HepG2 (cell line): ENCODE data around the gene TCF7L2. TPM values are rescaled to one million over a fixed set of nuclear protein-coding genes. Genes with fewer than 3 reads are reported as not detected.

ENCODE experiments used
- ATAC-seq: fragments of 200-7000 bp; cut with Tn5 transposase; 3 replicates; pipeline ENCODE4 v1.9.1; 2020; ENCODE audit warnings: mild to moderate bottlenecking, moderate library complexity
- BruUV-seq: library from RNA; stranded (reverse); fragments of 400-500 nt; replicated peaks from 2 replicates; lab custom pipeline; 2021; lab: Mats Ljungman, UMichigan
- CTCF ChIA-PET: fragments of 300-600 bp; formaldehyde crosslinking; extraction: SDS; loops from one replicate; lab custom pipeline; 2021; ENCODE audit warnings: low total read pairs, inconsistent platforms, low intra/inter-chr PET ratio; lab: Yijun Ruan, JAX
- POLR2A ChIA-PET: fragments of 350-600 bp; sonication (Branson Sonifier 250); formaldehyde crosslinking; loops from one replicate; lab custom pipeline; 2020; ENCODE audit warnings: antibody characterized with exemption, inconsistent platforms; lab: Yijun Ruan, JAX
- DNase-seq: peaks from one replicate; pipeline ENCODE4 v3.0.0-alpha.2; 2015; ENCODE audit warnings: low spot score
- FAIRE-seq: peaks from 3 replicates; lab custom pipeline; 2011; peaks lifted over from hg19 to GRCh38; lab: Jason Lieb, UNC
- H2AFZ ChIP-seq: one replicate; pipeline ENCODE4 v1.6.1; 2011; ENCODE audit warnings: low read length, inconsistent platforms
- H3K27ac ChIP-seq: fragments of 300-600 bp; 3 replicates; pipeline ENCODE4 v1.8.0; 2011; ENCODE audit warnings: mixed run types, mild to moderate bottlenecking, mixed read lengths, low read length, inconsistent platforms; ENCODE audit not compliant: insufficient read depth; ENCODE audit errors: extremely low read length
- H3K27me3 ChIP-seq, 2 experiments: fragments of 200-600 bp in 1 of 2; 2 replicates in 1 of 2; 3 replicates in 1 of 2; pipeline versions ENCODE4 v1.6.0 to v1.8.0; 2011; ENCODE audit warnings: low read length in 2 of 2, mild to moderate bottlenecking in 2 of 2, moderate library complexity in 2 of 2, inconsistent platforms in 1 of 2; ENCODE audit not compliant: insufficient read depth in 2 of 2, control insufficient read depth in 1 of 2
- H3K36me3 ChIP-seq, 2 experiments: fragments of 200-600 bp in 1 of 2; replicated peaks in 1 of 2; 2 replicates in 1 of 2; 3 replicates in 1 of 2; pipeline versions ENCODE4 v1.5.1 to v1.8.0; 2011; ENCODE audit warnings: low read length in 2 of 2, inconsistent platforms in 1 of 2; ENCODE audit not compliant: insufficient read depth in 2 of 2, control insufficient read depth in 1 of 2
- H3K4me1 ChIP-seq: 2 replicates; pipeline ENCODE4 v1.5.1; 2012; ENCODE audit warnings: low read length, inconsistent platforms; ENCODE audit not compliant: insufficient read depth
- H3K4me2 ChIP-seq: 2 replicates; pipeline ENCODE4 v1.6.0; 2011; ENCODE audit warnings: low read depth, low read length, inconsistent platforms
- H3K4me3 ChIP-seq, 3 experiments: fragments of 200-600 bp in 1 of 3; sonication (generic), shearing (Covaris generic) in 1 of 3; replicated peaks in 1 of 3; 2 replicates each; pipeline ENCODE4 v1.5.1; 2011 to 2016; ENCODE audit warnings: low read length in 3 of 3, inconsistent platforms in 2 of 3, low read depth in 2 of 3, mild to moderate bottlenecking in 2 of 3, control low read depth in 1 of 3, mixed read lengths in 1 of 3; ENCODE audit not compliant: insufficient read depth in 1 of 3
- H3K79me2 ChIP-seq: one replicate; pipeline ENCODE4 v1.6.1; 2011; ENCODE audit warnings: low read length, inconsistent platforms; ENCODE audit not compliant: insufficient read depth
- H3K9ac ChIP-seq: 2 replicates; pipeline ENCODE4 v1.6.0; 2011; ENCODE audit warnings: mild to moderate bottlenecking, low read depth, low read length, inconsistent platforms; ENCODE audit not compliant: insufficient read depth
- H3K9me3 ChIP-seq: 2 replicates; pipeline ENCODE4 v1.5.1; 2012; ENCODE audit warnings: mild to moderate bottlenecking, low read length
- H4K20me1 ChIP-seq: 2 replicates; pipeline ENCODE4 v1.6.0; 2011; ENCODE audit warnings: inconsistent platforms, mild to moderate bottlenecking, low read length, moderate library complexity; ENCODE audit not compliant: insufficient read depth
- ARNT ChIP-seq: fragments of 450-650 bp; IDR thresholded peaks from 2 replicates; pipeline ENCODE4 v1.6.1; 2017
- NFYB ChIP-seq: sonication (generic); formaldehyde crosslinking; IDR thresholded peaks from 2 replicates; pipeline ENCODE4 v1.4.0; 2020; ENCODE audit warnings: missing genetic modification reagents
- RBM22 ChIP-seq: fragments of 200-400 bp; formaldehyde crosslinking; optimal IDR thresholded peaks from 2 replicates; pipeline ENCODE3; 2017; ENCODE audit warnings: mild to moderate bottlenecking, low read length, moderate library complexity
- WGBS: methylation state at CpG from one replicate; pipeline ENCODE4 v1.1.6; 2017; ENCODE audit warnings: low lambda C conversion rate; 5-methylcytosine and 5-hydroxymethylcytosine counted together
- in situ Hi-C: cut with HindIII; loops from 2 replicates; pipeline ENCODE4 v1.10.0; 2017; ENCODE audit warnings: low pct_unique_long_range_greater_than_20kb; ENCODE audit not compliant: extremely low pct_ligation_motif_present
- intact Hi-C: fragments of 100-400 bp; cut with micrococcal nuclease; formaldehyde crosslinking; loops from one replicate; pipeline ENCODE4 v1.10.0; 2022; ENCODE audit not compliant: unreplicated experiment
- polyA plus RNA-seq, 8 experiments: library from polyadenylated mRNA; depleted of rRNA in 3 of 8; stranded (reverse) in 7 of 8; unstranded in 1 of 8; fragments of >200 nt; fragmentation: Illumina TruSeq in 4 of 8; extraction: Trizol in 4 of 8; gene quantifications; 2 replicates each; pipeline versions ENCODE4 v1.2.1 to v1.2.3, GENCODE V29; 2011 to 2016; ENCODE audit warnings: low read depth in 4 of 8, missing spikeins in 1 of 8, mixed read lengths in 1 of 8; ENCODE audit not compliant: insufficient read depth in 1 of 8
- total RNA-seq, 5 experiments: library from RNA; depleted of rRNA; stranded (reverse); fragments of >200 nt; fragmentation: Illumina TruSeq; extraction: Trizol; gene quantifications; 2 replicates each; pipeline ENCODE4 v1.2.3, GENCODE V29; 2016; ENCODE audit warnings: low read depth in 1 of 5
- TF ChIP-seq, protein P1 (sequence below): sonication (generic); formaldehyde crosslinking; IDR thresholded peaks from 2 replicates; pipeline ENCODE4 v1.4.0; 2020; ENCODE audit warnings: missing genetic modification reagents

Gene TCF7L2
- total and polyA plus RNA-seq, 2 of the 13 experiments (the other 11 are each of a cell fraction or from before 2014, with no cell fraction given), result 3.9 to 13.7 TPM

DNA sequence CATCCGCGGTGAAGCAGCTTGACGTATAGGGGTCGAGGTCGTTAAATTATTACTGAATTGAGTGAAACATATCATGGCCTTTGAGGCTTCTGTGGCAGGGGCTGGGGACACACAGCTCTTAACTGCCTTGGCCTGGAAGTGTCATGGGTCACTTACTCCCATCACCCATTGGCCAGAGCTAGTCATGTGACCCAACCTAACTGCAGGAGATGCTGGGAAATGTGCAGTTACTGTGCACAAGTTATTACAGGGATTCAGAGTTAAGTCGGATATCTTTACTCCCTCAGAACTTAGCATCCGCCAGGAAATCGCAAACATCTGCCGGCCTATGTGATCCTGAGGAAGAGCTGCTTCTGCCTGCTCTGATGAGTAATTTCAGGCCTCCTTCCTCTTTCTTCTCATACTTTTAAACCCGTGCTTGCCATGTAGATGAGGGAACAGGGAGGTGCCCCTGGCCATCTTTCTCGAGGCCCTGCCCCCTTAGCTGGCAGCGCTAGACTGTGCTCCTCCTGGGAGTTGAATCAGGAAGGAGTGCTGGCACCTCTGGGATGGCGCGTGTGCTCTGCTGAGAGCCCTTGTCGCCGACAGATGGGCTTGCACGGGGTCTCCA lies 203.6 kb downstream of the TCF7L2 start:
- TF ChIP-seq NFYB, result 0 out of 2 replicates have a peak, but pooled peaks have one; percentile 27
- TF ChIP-seq ARNT, result no peak
- TF ChIP-seq, all 625 proteins: peak for 1
- Histone ChIP-seq H3K27ac (no peak overlapping the region), H3K4me1 (no peaks in the 10 kb centered on the region), H4K20me1 (no peaks in the 10 kb centered on the region; the same call in 1 of the 2 replicates), H3K4me3 (no peak overlapping the region), H3K4me2 (no peak overlapping the region), H2AFZ (no peak overlapping the region), H3K9me3 (no peaks in the 10 kb centered on the region), H3K79me2 (no peaks in the 10 kb centered on the region), H3K9ac (no peak overlapping the region), H3K27me3 (no peaks in the 10 kb centered on the region), H3K36me3 (peaks cover 50 to 96% of the 10 kb centered on the region in 2 experiments)
- intact Hi-C loops (no loop called here), in situ Hi-C loops (no loop called here)
- POLR2A ChIA-PET, result no interaction called here
- BruUV-seq, result no TSS peak
- DNase-seq (no peak), ATAC-seq (no peak; the same call in 2 of the 3 replicates), FAIRE-seq (no peak)
- CTCF ChIA-PET, result no interaction called here
- 98% methylated on average over 16 of the region's 17 CpGs for WGBS

DNA sequence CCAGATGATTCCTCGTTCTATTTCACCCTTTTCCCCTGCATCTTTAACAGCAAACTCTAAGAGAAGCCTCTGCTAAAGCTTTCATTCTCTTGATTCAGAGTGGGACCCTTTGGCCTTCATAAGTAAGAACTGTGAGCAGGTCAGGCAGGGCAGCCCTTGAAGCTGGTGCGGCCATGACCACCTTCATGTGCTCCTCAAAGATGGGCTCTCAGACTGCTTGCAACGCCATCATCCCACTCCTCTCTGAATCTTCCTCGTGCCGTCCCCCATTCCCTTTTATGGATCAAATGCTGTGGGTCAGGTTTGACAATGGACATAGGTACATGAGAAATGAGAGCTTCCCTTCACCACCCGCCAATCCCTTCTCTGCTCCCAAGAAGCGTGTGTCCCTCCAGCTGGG lies 207.4 kb downstream of the TCF7L2 start:
- Histone ChIP-seq H2AFZ (no peak overlapping the region), H4K20me1 (no peaks in the 10 kb centered on the region; the same call in none of the 2 replicates), H3K27ac (no peak overlapping the region), H3K9ac (no peak overlapping the region), H3K4me3 (no peak overlapping the region), H3K4me1 (no peaks in the 10 kb centered on the region), H3K27me3 (no peaks in the 10 kb centered on the region), H3K4me2 (no peak overlapping the region), H3K79me2 (no peaks in the 10 kb centered on the region), H3K9me3 (no peaks in the 10 kb centered on the region), H3K36me3 (peaks cover 43 to 84% of the 10 kb centered on the region in 2 experiments)
- POLR2A ChIA-PET, result no interaction called here
- FAIRE-seq (no peak), ATAC-seq (no peak), DNase-seq (no peak)
- peak; percentile 54 for TF ChIP-seq RBM22
- TF ChIP-seq, protein P1, sequence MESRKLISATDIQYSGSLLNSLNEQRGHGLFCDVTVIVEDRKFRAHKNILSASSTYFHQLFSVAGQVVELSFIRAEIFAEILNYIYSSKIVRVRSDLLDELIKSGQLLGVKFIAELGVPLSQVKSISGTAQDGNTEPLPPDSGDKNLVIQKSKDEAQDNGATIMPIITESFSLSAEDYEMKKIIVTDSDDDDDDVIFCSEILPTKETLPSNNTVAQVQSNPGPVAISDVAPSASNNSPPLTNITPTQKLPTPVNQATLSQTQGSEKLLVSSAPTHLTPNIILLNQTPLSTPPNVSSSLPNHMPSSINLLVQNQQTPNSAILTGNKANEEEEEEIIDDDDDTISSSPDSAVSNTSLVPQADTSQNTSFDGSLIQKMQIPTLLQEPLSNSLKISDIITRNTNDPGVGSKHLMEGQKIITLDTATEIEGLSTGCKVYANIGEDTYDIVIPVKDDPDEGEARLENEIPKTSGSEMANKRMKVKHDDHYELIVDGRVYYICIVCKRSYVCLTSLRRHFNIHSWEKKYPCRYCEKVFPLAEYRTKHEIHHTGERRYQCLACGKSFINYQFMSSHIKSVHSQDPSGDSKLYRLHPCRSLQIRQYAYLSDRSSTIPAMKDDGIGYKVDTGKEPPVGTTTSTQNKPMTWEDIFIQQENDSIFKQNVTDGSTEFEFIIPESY (CRISPR knock-in tag), result no peak
- BruUV-seq, result no TSS peak
- intact Hi-C loops (no loop called here), in situ Hi-C loops (no loop called here)
- 100% methylated on average over 7 of the region's 7 CpGs for WGBS
- CTCF ChIA-PET, result no interaction called here
